Measurements from ENCODE around the gene PPP1R11. TPM values are rescaled to one million over a fixed set of nuclear protein-coding genes. Genes with fewer than 3 reads are reported as not detected.

The PPP1R11 gene
- total and polyA plus RNA-seq, 2 of the 13 experiments (the other 11 are each of a cell fraction or from before 2014, with no cell fraction given) = 32.1 to 58.9 TPM

DNA sequence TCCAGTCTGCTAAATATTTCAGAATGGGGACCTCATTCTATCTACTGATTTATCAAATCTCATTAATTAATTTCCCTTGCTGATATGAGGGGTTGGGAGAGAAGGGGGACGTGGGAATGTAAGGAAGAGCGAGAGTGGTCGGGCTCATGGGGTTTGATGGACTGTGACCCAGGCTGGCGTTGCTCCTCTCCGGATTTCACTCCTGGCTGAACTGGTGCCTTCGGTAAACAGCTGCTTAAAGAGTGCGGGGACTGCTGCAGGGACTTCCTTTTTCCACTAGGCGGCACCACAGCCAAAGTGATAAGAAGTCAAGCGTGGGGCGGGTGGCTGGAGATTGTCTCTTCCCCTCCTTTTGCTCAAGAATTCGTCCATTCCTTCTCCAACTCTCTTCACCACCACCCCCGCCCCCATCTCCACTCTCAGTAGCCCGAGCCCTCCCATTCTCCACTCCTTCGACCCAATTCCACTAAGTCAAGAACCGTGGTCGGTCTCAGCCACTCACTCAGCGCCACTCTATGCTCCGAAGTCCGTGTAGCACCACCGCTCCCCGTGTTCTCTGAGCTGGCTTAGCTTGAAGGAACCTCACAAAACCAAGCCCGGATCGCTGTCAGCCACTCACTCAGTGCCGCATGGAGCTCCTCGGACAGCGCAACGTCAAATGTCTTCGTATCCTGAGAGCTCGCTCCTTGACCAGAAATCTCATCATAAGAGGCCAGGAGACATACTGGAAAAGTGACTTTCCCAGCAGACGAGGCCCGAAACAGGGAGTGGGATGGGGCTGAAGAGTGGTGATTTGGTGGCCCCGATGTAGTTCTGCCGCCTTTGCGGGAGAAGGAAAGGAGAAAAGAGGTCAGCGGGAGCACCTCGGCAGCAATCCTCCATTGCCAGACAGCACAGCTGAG is 36.2 kb downstream of the PPP1R11 start (continued):
- no peak for TF ChIP-seq ZNF333 (CRISPR knock-in tag; IDR thresholded peaks at IDR 0.05; ENCODE audit: borderline replicate concordance)
- TF ChIP-seq DNMT1 (CRISPR knock-in tag; IDR thresholded peaks at IDR 0.05) = no peak; the same call in 1 of the 2 replicates
- TF ChIP-seq ZC3H4 (CRISPR knock-in tag; IDR thresholded peaks at IDR 0.05; ENCODE audit: borderline replicate concordance) = no peak
- no peak; the same call in 1 of the 2 replicates for TF ChIP-seq FOXC1 (CRISPR knock-in tag; IDR thresholded peaks at IDR 0.05; ENCODE audit: borderline replicate concordance)
- TF ChIP-seq, protein P1, sequence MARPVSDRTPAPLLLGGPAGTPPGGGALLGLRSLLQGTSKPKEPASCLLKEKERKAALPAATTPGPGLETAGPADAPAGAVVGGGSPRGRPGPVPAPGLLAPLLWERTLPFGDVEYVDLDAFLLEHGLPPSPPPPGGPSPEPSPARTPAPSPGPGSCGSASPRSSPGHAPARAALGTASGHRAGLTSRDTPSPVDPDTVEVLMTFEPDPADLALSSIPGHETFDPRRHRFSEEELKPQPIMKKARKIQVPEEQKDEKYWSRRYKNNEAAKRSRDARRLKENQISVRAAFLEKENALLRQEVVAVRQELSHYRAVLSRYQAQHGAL (CRISPR knock-in tag; IDR thresholded peaks at IDR 0.05; ENCODE audit: not compliant biosample characterization) = no peak
- TF ChIP-seq, protein P2, sequence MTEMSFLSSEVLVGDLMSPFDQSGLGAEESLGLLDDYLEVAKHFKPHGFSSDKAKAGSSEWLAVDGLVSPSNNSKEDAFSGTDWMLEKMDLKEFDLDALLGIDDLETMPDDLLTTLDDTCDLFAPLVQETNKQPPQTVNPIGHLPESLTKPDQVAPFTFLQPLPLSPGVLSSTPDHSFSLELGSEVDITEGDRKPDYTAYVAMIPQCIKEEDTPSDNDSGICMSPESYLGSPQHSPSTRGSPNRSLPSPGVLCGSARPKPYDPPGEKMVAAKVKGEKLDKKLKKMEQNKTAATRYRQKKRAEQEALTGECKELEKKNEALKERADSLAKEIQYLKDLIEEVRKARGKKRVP (CRISPR knock-in tag; IDR thresholded peaks at IDR 0.05) = peak in 1 of 2 experiments; percentile 35; a peak in 2 of 4 replicates
- no peak for TF ChIP-seq ZNF543 (CRISPR knock-in tag; IDR thresholded peaks at IDR 0.05)
- peak; percentile 70; the same call in 1 of the 2 replicates for TF ChIP-seq RFXAP (CRISPR knock-in tag; IDR thresholded peaks at IDR 0.05; ENCODE audit: borderline replicate concordance)
- no peak for TF ChIP-seq IRX3 (CRISPR knock-in tag; IDR thresholded peaks at IDR 0.05; ENCODE audit: borderline replicate concordance, low read depth)
- TF ChIP-seq, protein P3, sequence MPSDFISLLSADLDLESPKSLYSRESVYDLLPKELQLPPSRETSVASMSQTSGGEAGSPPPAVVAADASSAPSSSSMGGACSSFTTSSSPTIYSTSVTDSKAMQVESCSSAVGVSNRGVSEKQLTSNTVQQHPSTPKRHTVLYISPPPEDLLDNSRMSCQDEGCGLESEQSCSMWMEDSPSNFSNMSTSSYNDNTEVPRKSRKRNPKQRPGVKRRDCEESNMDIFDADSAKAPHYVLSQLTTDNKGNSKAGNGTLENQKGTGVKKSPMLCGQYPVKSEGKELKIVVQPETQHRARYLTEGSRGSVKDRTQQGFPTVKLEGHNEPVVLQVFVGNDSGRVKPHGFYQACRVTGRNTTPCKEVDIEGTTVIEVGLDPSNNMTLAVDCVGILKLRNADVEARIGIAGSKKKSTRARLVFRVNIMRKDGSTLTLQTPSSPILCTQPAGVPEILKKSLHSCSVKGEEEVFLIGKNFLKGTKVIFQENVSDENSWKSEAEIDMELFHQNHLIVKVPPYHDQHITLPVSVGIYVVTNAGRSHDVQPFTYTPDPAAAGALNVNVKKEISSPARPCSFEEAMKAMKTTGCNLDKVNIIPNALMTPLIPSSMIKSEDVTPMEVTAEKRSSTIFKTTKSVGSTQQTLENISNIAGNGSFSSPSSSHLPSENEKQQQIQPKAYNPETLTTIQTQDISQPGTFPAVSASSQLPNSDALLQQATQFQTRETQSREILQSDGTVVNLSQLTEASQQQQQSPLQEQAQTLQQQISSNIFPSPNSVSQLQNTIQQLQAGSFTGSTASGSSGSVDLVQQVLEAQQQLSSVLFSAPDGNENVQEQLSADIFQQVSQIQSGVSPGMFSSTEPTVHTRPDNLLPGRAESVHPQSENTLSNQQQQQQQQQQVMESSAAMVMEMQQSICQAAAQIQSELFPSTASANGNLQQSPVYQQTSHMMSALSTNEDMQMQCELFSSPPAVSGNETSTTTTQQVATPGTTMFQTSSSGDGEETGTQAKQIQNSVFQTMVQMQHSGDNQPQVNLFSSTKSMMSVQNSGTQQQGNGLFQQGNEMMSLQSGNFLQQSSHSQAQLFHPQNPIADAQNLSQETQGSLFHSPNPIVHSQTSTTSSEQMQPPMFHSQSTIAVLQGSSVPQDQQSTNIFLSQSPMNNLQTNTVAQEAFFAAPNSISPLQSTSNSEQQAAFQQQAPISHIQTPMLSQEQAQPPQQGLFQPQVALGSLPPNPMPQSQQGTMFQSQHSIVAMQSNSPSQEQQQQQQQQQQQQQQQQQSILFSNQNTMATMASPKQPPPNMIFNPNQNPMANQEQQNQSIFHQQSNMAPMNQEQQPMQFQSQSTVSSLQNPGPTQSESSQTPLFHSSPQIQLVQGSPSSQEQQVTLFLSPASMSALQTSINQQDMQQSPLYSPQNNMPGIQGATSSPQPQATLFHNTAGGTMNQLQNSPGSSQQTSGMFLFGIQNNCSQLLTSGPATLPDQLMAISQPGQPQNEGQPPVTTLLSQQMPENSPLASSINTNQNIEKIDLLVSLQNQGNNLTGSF (CRISPR knock-in tag; IDR thresholded peaks at IDR 0.05) = no peak
- TF ChIP-seq SPEN (CRISPR knock-in tag; IDR thresholded peaks at IDR 0.05; ENCODE audit: low read depth) = peak; percentile 57; the same call in 1 of the 2 replicates
- TF ChIP-seq MBD4 (IDR thresholded peaks at IDR 0.05; ENCODE audit: borderline replicate concordance, low read length) = no peak
- TF ChIP-seq ZBTB21 (CRISPR knock-in tag; IDR thresholded peaks at IDR 0.05) = no peak
- TF ChIP-seq TSC22D2 (CRISPR knock-in tag; IDR thresholded peaks at IDR 0.05; ENCODE audit: borderline replicate concordance) = peak; percentile 48; the same call in 1 of the 2 replicates
- TF ChIP-seq XRCC5 (optimal IDR thresholded peaks at IDR 0.05; ENCODE audit: low read length) = peak; percentile 88
- TF ChIP-seq AKAP8 (CRISPR knock-in tag; IDR thresholded peaks at IDR 0.05) = peak; percentile 59; the same call in 1 of the 2 replicates
- peak; percentile 62 for TF ChIP-seq SRSF1 (optimal IDR thresholded peaks at IDR 0.05; ENCODE audit: low read depth, low read length)
- no peak for TF ChIP-seq KDM1A (CRISPR knock-in tag; IDR thresholded peaks at IDR 0.05)
- peak; percentile 74; the same call in 1 of the 2 replicates for TF ChIP-seq CBX5 (CRISPR knock-in tag; IDR thresholded peaks at IDR 0.05; ENCODE audit: borderline replicate concordance)
- TF ChIP-seq ZNF331 (CRISPR knock-in tag; IDR thresholded peaks at IDR 0.05) = peak; percentile 76
- TF ChIP-seq GFI1 (CRISPR knock-in tag; IDR thresholded peaks at IDR 0.05; ENCODE audit: borderline replicate concordance) = 0 out of 2 replicates have a peak, but pooled peaks have one; percentile 67
- TF ChIP-seq HDAC6 (IDR thresholded peaks at IDR 0.05; ENCODE audit: low read depth, low read length) = no peak
- peak; percentile 92 for TF ChIP-seq ERF (CRISPR knock-in tag; IDR thresholded peaks at IDR 0.05)
